ENCODE results near the gene LTV1.

- TF ChIP-seq CTCF (IDR thresholded peaks at IDR 0.05; ENCODE audit: control extremely low read depth in 1 of 3, insufficient read depth in 1 of 3, low read depth in 1 of 3, low read length in 3 of 3) (no peak), EZH2 (IDR thresholded peaks at IDR 0.05; ENCODE audit: low read depth, low read length, severe bottlenecking) (no peak), POLR2A (IDR thresholded peaks at IDR 0.05; ENCODE audit: control extremely low read depth in 1 of 2, low read depth in 2 of 2, low read length in 2 of 2) (no peak), EP300 (IDR thresholded peaks at IDR 0.05; ENCODE audit: borderline replicate concordance in 1 of 2, low read depth in 2 of 2, low read length in 2 of 2) (no peak), ZNF274 (IDR thresholded peaks at IDR 0.05; ENCODE audit: borderline replicate concordance, extremely low read depth, low read length) (no peak), SP1 (IDR thresholded peaks at IDR 0.05; ENCODE audit: low read depth, low read length) (no peak), RAD21 (IDR thresholded peaks at IDR 0.05 in 1 of 2, conservative IDR thresholded peaks at IDR 0.05 in 1 of 2; ENCODE audit: low read depth in 2 of 2, low read length in 2 of 2) (no peak), SAP30 (IDR thresholded peaks at IDR 0.05; ENCODE audit: insufficient read depth, insufficient replicate concordance, low read length) (no peak), TEAD4 (IDR thresholded peaks at IDR 0.05; ENCODE audit: low read depth, low read length) (no peak), RNF2 (IDR thresholded peaks at IDR 0.05; ENCODE audit: borderline replicate concordance, low read depth, low read length, missing control alignments, poor library complexity, severe bottlenecking) (no peak), CREB1 (IDR thresholded peaks at IDR 0.05) (no peak), KDM4A (IDR thresholded peaks at IDR 0.05; ENCODE audit: low read depth, low read length, severe bottlenecking) (no peak)
Measured at GRCh38 chr6:143806282-143807102, 36.6 kb upstream of the LTV1 start.

All from H1 (cell line).